GM23248 (cell line): Measurements from ENCODE around the gene MYRIP.

ENCODE experiments used
- EZH2 ChIP-seq: fragments of 200-600 bp; sonication (generic); IDR thresholded peaks from 2 replicates; pipeline ENCODE4 v1.6.1; 2018; ENCODE audit warnings: antibody characterized with exemption, mild to moderate bottlenecking; ENCODE audit not compliant: insufficient read depth, poor library complexity, severe bottlenecking
- EZH2phosphoT487 ChIP-seq: fragments of 200-600 bp; sonication (generic); IDR thresholded peaks from 2 replicates; pipeline ENCODE4 v1.6.1; 2018; ENCODE audit warnings: antibody characterized with exemption, moderate library complexity, mild to moderate bottlenecking, low read depth; ENCODE audit not compliant: insufficient read depth

DNA sequence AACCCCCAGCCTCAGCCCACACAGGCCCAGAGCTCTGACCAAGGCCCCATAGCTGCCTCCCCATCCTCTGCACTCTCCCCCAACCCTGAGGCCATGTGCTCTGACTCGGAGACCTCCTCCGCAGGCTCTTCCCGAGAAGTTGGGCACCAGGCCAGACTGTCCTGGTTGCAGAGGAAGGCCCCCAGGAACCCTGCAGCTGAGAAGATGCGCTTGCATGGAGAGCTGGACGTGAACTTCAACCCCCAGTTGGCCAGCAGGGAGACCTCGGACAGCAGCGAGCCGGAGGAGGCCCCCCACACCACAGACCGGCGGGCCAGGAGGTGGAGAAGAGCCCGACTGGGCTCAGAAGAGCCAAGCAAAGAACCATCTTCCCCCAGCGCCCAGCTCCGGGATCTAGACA is 380.6 kb downstream of the MYRIP start:
- TF ChIP-seq EZH2phosphoT487 (no peak), EZH2 (no peak)
